NT2/D1 (cell line): ENCODE data around the gene DCLK2.

ENCODE experiments used
- SUZ12 ChIP-seq: IDR thresholded peaks from 2 replicates; pipeline ENCODE4 v1.6.1; 2011; ENCODE audit not compliant: insufficient read length, insufficient read depth; ENCODE audit errors: extremely low read depth
- YY1 ChIP-seq: IDR thresholded peaks from 2 replicates; pipeline ENCODE4 v1.6.1; 2011; ENCODE audit not compliant: insufficient read length, insufficient read depth

GRCh38 chr4:150286656-150287055 lies 208.4 kb downstream of the DCLK2 start:
- no peak for TF ChIP-seq YY1
- no peak for TF ChIP-seq SUZ12
